Body of pancreas (tissue), 4 donors: ENCODE results near the gene HELZ. TPM values are rescaled to one million over a fixed set of nuclear protein-coding genes. Genes with fewer than 3 reads are reported as not detected.

ENCODE experiments used
- ATAC-seq: fragments of 150-250 bp; one replicate; pipeline ENCODE4 v1.9.1; 2016
- DNase-seq, 4 donors: peaks; one replicate each; pipeline ENCODE4 v3.0.0-alpha.2; 2019
- H3K27ac ChIP-seq, 4 donors: fragments of 200-600 bp; sonication (generic); 1 replicate in 3 of 4; 2 replicates in 1 of 4; pipeline versions ENCODE4 v1.5.1 to v1.6.1; 2016 to 2019; ENCODE audit warnings: mild to moderate bottlenecking in 1 of 4, mixed read lengths in 1 of 4, moderate library complexity in 1 of 4
- H3K27me3 ChIP-seq, 2 donors: fragments of 200-600 bp; sonication (generic); one replicate each; pipeline ENCODE4 v1.6.0; 2016; ENCODE audit warnings: mild to moderate bottlenecking in 1 of 2
- H3K36me3 ChIP-seq, 2 donors: fragments of 200-600 bp; sonication (generic); replicated peaks in 1 of 2; 2 replicates each; pipeline ENCODE4 v1.5.1; 2016; ENCODE audit warnings: low read depth in 2 of 2; ENCODE audit not compliant: insufficient read depth in 1 of 2
- H3K4me1 ChIP-seq: fragments of 200-600 bp; sonication (generic); one replicate; pipeline ENCODE4 v1.6.0; 2016
- H3K4me3 ChIP-seq, 2 donors: fragments of 200-600 bp; sonication (generic); 1 replicate in 1 of 2; 2 replicates in 1 of 2; pipeline ENCODE4 v1.5.1; 2016 to 2019
- H3K9me3 ChIP-seq, 3 donors: fragments of 200-600 bp; sonication (generic); 1 replicate in 2 of 3; 2 replicates in 1 of 3; pipeline ENCODE4 v1.5.1; 2016
- POLR2A ChIP-seq, 3 donors: fragments of 450-650 bp; IDR thresholded peaks; one replicate each; pipeline ENCODE4 v1.6.1; 2016; ENCODE audit warnings: antibody characterized with exemption in 3 of 3, mild to moderate bottlenecking in 2 of 3
- WGBS, 2 donors: methylation state at CpG; one replicate each; pipeline ENCODE4 v1.1.5; 2017; 5-methylcytosine and 5-hydroxymethylcytosine counted together
- intact Hi-C: fragments of 100-400 bp; cut with DNase I; formaldehyde crosslinking; loops from one replicate; pipeline ENCODE4 v1.15.1; 2023
- total RNA-seq, 2 donors: library from RNA; depleted of rRNA; stranded (reverse); fragments of >200 nt; gene quantifications; one replicate each; pipeline ENCODE4 v1.1.0, GENCODE V29; 2016
- TF ChIP-seq, protein P1 (sequence below), 7 experiments: fragments of 450-650 bp in 4 of 7; fragments of 200-600 bp in 3 of 7; sonication (generic) in 3 of 7; IDR thresholded peaks; one replicate each; pipeline ENCODE4 v1.5.1; 2016 to 2019; ENCODE audit warnings: antibody characterized with exemption in 7 of 7

HELZ gene
- total RNA-seq, 2 donors from 2014 or later = 21.0 to 34.6 TPM

DNA sequence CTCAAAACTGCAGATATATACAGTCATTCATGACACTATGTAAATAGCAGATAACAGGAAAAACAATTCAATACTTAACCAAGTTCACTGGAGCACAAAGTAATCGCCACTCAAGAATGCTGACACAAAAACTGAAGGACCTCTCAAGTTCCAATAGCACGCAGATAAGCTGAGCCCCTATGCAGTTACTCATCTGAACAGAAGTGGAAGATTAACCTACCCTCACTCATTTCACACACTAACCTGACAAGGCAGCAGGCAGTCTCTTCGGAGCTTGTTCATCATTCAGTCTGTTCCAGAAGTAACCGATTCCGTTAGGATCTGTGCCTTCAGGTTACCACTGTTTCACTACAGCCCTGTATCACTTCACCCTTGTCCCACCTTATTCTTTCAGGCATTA, 6.0 kb downstream of the HELZ start:
- peaks cover 41% of the 10 kb centered on the region for H3K4me1 ChIP-seq
- peak overlapping the region in 1 of 4 donors; percentile 27 for H3K27ac ChIP-seq
- intact Hi-C loops = no loop called here

DNA sequence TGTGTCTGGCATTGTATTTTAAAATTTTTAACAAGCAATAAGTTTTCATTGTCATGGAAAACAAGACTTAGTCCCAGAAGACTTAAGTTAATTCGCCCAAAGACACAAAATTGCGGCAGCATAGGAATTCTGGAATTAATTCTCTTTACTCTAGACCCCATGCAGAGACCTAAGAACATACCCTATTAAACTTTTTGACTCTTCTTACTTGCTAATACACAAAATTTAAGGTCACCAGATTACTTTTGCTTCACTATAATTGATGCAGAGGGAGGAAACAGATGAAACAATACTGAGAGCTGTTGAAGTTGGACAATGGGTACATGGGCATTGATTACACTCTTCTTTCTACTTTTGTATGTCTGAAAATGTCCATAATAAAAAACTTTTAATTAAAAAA, 12.6 kb downstream of the HELZ start:
- 95 to 100% methylated on average over 2 of the region's 2 CpGs for WGBS, 2 donors
- intact Hi-C loops = no loop called here
- no peak for TF ChIP-seq POLR2A (IDR thresholded peaks at IDR 0.05)
- TF ChIP-seq, protein P1, sequence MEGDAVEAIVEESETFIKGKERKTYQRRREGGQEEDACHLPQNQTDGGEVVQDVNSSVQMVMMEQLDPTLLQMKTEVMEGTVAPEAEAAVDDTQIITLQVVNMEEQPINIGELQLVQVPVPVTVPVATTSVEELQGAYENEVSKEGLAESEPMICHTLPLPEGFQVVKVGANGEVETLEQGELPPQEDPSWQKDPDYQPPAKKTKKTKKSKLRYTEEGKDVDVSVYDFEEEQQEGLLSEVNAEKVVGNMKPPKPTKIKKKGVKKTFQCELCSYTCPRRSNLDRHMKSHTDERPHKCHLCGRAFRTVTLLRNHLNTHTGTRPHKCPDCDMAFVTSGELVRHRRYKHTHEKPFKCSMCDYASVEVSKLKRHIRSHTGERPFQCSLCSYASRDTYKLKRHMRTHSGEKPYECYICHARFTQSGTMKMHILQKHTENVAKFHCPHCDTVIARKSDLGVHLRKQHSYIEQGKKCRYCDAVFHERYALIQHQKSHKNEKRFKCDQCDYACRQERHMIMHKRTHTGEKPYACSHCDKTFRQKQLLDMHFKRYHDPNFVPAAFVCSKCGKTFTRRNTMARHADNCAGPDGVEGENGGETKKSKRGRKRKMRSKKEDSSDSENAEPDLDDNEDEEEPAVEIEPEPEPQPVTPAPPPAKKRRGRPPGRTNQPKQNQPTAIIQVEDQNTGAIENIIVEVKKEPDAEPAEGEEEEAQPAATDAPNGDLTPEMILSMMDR (IDR thresholded peaks at IDR 0.05) = no peak
- Histone ChIP-seq H3K36me3 (peaks cover 0 to 6% of the 10 kb centered on the region in 2 donors), H3K4me3 (no peak overlapping the region), H3K27ac (no peak overlapping the region), H3K27me3 (no peaks in the 10 kb centered on the region), H3K9me3 (no peaks in the 10 kb centered on the region), H3K4me1 (peaks cover 10% of the 10 kb centered on the region)
- DNase-seq (no peak), ATAC-seq (no peak)

More for the DNA sequence above, 6.0 kb downstream of the HELZ start:
- ATAC-seq (no peak), DNase-seq (no peak)
- TF ChIP-seq POLR2A (IDR thresholded peaks at IDR 0.05) = no peak
- TF ChIP-seq, protein P1 (IDR thresholded peaks at IDR 0.05) = no peak
- Histone ChIP-seq H3K27me3 (no peaks in the 10 kb centered on the region), H3K4me3 (no peak overlapping the region), H3K9me3 (no peaks in the 10 kb centered on the region), H3K36me3 (peaks cover 0 to 5% of the 10 kb centered on the region in 2 donors)
- 55 to 58% methylated on average over 5 of the region's 5 CpGs for WGBS, 2 donors

DNA sequence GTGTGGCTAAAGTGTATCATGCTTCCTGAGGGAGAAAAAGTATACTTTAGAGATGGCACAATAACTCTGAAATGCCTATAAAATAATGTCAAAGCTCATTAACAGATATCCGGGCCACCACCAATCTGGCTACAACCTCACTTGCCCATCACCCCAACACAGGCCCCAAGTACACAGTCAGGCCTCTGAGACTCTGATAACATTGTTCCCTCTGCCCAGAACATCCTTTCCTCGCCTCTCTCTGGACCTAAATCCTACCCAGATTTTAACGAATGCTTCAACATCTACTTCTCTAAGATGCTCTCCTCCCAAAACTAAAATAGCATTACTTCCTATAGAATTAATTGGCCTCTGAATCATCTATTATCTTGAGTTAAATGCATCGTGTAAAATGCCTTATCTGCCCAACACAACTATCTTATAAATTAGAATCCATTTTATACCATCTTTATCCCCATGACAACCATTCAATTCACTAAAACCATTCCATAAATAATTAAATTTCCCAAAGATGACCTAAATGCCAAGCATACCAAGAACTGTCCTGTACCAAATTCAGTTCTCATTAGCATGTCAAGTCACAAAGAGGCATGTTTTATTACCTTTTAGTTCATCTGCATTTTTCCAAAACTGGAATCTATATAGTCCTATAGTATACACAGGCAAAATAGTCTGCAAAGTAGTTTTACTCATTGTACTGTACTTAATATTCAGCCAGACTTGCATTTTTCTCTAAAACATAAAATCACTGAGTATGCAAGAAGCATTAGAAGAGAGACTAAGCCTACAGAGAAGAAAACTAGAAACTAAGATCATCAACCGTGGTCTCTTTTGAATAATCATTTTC, 15.7 kb downstream of the HELZ start:
- 76 to 90% methylated on average over 5 of the region's 5 CpGs for WGBS, 2 donors
- H3K27me3 ChIP-seq = no peaks in the 10 kb centered on the region
- peaks cover 13% of the 10 kb centered on the region for H3K4me1 ChIP-seq
- ATAC-seq = no peak
- peaks cover 0 to 2% of the 10 kb centered on the region in 2 donors for H3K36me3 ChIP-seq
- TF ChIP-seq POLR2A (IDR thresholded peaks at IDR 0.05) = no peak
- no peak overlapping the region for H3K27ac ChIP-seq
- intact Hi-C loops = no loop called here
- H3K9me3 ChIP-seq = no peaks in the 10 kb centered on the region
- H3K4me3 ChIP-seq = no peak overlapping the region
- no peak for DNase-seq

DNA sequence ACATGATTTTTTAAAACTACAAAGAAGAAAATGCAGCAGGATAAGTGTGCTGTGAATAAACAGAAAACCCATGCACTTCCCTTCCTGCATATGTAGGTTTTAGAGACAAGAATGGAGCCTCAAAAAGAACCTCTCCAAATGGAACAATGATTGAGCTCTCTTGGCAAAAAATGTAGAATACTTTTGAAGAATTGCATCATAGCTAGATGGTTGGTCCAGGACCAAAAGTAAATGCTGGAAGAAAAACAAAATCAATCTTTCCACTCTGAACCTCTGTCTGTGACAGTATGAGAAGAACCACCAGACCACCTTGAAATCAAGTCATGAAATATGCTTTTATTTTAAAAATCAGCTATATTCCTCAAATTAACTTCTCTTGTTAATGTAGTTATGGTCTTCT, 17.5 kb downstream of the HELZ start:
- TF ChIP-seq, protein P1 (IDR thresholded peaks at IDR 0.05) = no peak
- TF ChIP-seq POLR2A (IDR thresholded peaks at IDR 0.05) = no peak
- no peak for ATAC-seq
- Histone ChIP-seq H3K27me3 (no peaks in the 10 kb centered on the region), H3K36me3 (peaks cover 0 to 2% of the 10 kb centered on the region in 2 donors), H3K4me3 (no peak overlapping the region), H3K4me1 (peaks cover 13% of the 10 kb centered on the region), H3K27ac (peak overlapping the region in 1 of 4 donors; percentile 19), H3K9me3 (no peaks in the 10 kb centered on the region)
- no peak for DNase-seq
- intact Hi-C loops = no loop called here

DNA sequence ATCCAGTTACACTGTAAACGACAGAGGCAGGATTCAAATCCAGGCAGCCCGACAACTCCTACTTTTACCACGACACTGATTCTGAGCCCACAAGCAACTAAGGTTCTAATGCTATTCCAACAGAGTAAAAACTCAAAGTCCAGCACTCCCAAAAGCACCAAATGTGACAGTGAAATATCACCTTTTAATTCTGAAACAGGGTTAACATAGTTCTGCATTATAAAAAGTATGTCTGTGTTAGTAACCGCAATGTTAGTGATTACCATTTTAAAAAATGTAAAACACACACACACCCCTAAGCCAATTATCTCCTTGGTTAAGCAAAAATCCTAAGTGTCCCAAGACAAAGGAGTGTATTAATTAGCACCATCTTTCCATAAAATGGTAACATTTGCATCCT, 19.7 kb downstream of the HELZ start:
- no peak for ATAC-seq
- intact Hi-C loops = no loop called here

More for the DNA sequence above, 19.7 kb downstream of the HELZ start:
- 94 to 95% methylated on average over 4 of the region's 4 CpGs for WGBS, 2 donors
- Histone ChIP-seq H3K36me3 (no peaks in the 10 kb centered on the region), H3K4me1 (peaks cover 18% of the 10 kb centered on the region), H3K27ac (no peak overlapping the region), H3K9me3 (no peaks in the 10 kb centered on the region), H3K4me3 (no peak overlapping the region), H3K27me3 (no peaks in the 10 kb centered on the region)
- no peak for DNase-seq
- TF ChIP-seq POLR2A (IDR thresholded peaks at IDR 0.05) = no peak
- TF ChIP-seq, protein P1 (IDR thresholded peaks at IDR 0.05) = no peak
